H1 (cell line): ENCODE measurements around the gene PPM1M. TPM values are rescaled to one million over a fixed set of nuclear protein-coding genes. Genes with fewer than 3 reads are reported as not detected.

ENCODE experiments used
- CTCF ChIA-PET: fragments of 300-600 bp; sonication (Branson Sonifier 250); formaldehyde crosslinking; loops from one replicate; lab custom pipeline; 2021; ENCODE audit not compliant: partially characterized antibody; lab: Charles Lee
- POLR2A ChIA-PET: fragments of 300-600 bp; sonication (Branson Sonifier 250); formaldehyde crosslinking; loops from one replicate; lab custom pipeline; 2021; ENCODE audit warnings: inconsistent platforms; ENCODE audit not compliant: partially characterized antibody; lab: Charles Lee
- DNase-seq, 2 experiments: peaks; one replicate each; pipeline versions ENCODE4 v3.0.0 to v3.0.0-alpha.2; 2010 to 2022; ENCODE audit warnings: low spot score in 2 of 2, low read depth in 1 of 2, mixed read lengths in 1 of 2
- FAIRE-seq: peaks from 2 replicates; lab custom pipeline; 2011; peaks lifted over from hg19 to GRCh38; lab: Jason Lieb, UNC
- H2AFZ ChIP-seq: 2 replicates; pipeline ENCODE4 v1.8.1; 2012; ENCODE audit warnings: low read length, inconsistent platforms
- H2AK5ac ChIP-seq: 2 replicates; pipeline ENCODE4 v1.6.1; 2013; ENCODE audit warnings: low read depth, low read length
- H2BK120ac ChIP-seq: replicated peaks from 2 replicates; pipeline ENCODE3; 2013; ENCODE audit warnings: low read depth, low read length, inconsistent platforms
- H2BK12ac ChIP-seq: 2 replicates; pipeline ENCODE4 v1.6.1; 2013; ENCODE audit warnings: low read depth, low read length
- H2BK15ac ChIP-seq: 2 replicates; pipeline ENCODE4 v1.6.1; 2013; ENCODE audit warnings: low read length
- H2BK20ac ChIP-seq: 2 replicates; pipeline ENCODE4 v1.6.1; 2013; ENCODE audit warnings: low read length
- H2BK5ac ChIP-seq: 2 replicates; pipeline ENCODE4 v1.6.1; 2013; ENCODE audit warnings: low read depth, low read length
- H3K14ac ChIP-seq: 2 replicates; pipeline ENCODE4 v1.6.1; 2013; ENCODE audit warnings: inconsistent platforms; ENCODE audit not compliant: insufficient read length
- H3K18ac ChIP-seq: 2 replicates; pipeline ENCODE4 v1.6.1; 2013; ENCODE audit warnings: low read length; ENCODE audit errors: extremely low read depth
- H3K23ac ChIP-seq: 2 replicates; pipeline ENCODE4 v1.6.1; 2013; ENCODE audit warnings: inconsistent platforms; ENCODE audit not compliant: insufficient read length
- H3K23me2 ChIP-seq: 2 replicates; pipeline ENCODE4 v1.6.1; 2013; ENCODE audit warnings: low read depth, low read length
- H3K27ac ChIP-seq: 2 replicates; pipeline ENCODE4 v1.6.1; 2011; ENCODE audit warnings: low read depth, low read length, inconsistent platforms
- H3K27me3 ChIP-seq, 4 experiments: replicated peaks in 1 of 4; 1 replicate in 1 of 4; 2 replicates in 3 of 4; pipeline versions ENCODE4 v1.6.1 to v1.8.1; 2011 to 2013; ENCODE audit warnings: low read length in 3 of 4, mild to moderate bottlenecking in 3 of 4, inconsistent platforms in 2 of 4, mixed read lengths in 2 of 4, moderate library complexity in 1 of 4; ENCODE audit not compliant: control insufficient read depth in 3 of 4, insufficient read depth in 3 of 4; ENCODE audit errors: extremely low read depth in 1 of 4
- H3K36me3 ChIP-seq, 4 experiments: 2 replicates each; pipeline versions ENCODE4 v1.6.1 to v1.8.1; 2011 to 2013; ENCODE audit warnings: mild to moderate bottlenecking in 4 of 4, low read length in 3 of 4, moderate library complexity in 2 of 4, control low read depth in 1 of 4, inconsistent platforms in 1 of 4; ENCODE audit not compliant: insufficient read depth in 4 of 4, control insufficient read depth in 2 of 4
- H3K4ac ChIP-seq: replicated peaks from 2 replicates; pipeline ENCODE3; 2013; ENCODE audit warnings: low read length, low read depth, mixed read lengths, inconsistent platforms; ENCODE audit not compliant: insufficient read length
- H3K4me1 ChIP-seq, 4 experiments: replicated peaks in 1 of 4; 1 replicate in 1 of 4; 2 replicates in 3 of 4; pipeline versions ENCODE4 v1.6.1 to v1.8.1; 2011 to 2013; ENCODE audit warnings: low read length in 3 of 4, inconsistent platforms in 2 of 4, mixed read lengths in 1 of 4; ENCODE audit not compliant: insufficient read depth in 4 of 4, control insufficient read depth in 3 of 4
- H3K4me2 ChIP-seq, 2 experiments: 2 replicates each; pipeline versions ENCODE4 v1.6.1 to v1.8.1; 2011 to 2013; ENCODE audit warnings: low read depth in 2 of 2, low read length in 2 of 2, control low read depth in 1 of 2, inconsistent platforms in 1 of 2, mild to moderate bottlenecking in 1 of 2; ENCODE audit not compliant: insufficient read depth in 1 of 2
- H3K4me3 ChIP-seq, 4 experiments: fragments of 200-600, 300-600 bp in 1 of 4; sonication (generic), shearing (Covaris generic), sonication (Bioruptor Twin) in 1 of 4; 2 replicates each; pipeline versions ENCODE4 v1.5.1 to v1.8.1; 2011 to 2016; ENCODE audit warnings: low read length in 4 of 4, low read depth in 3 of 4, control low read depth in 2 of 4, inconsistent platforms in 2 of 4, mild to moderate bottlenecking in 2 of 4, mixed read lengths in 1 of 4, moderate library complexity in 1 of 4; ENCODE audit not compliant: insufficient read depth in 2 of 4; ENCODE audit errors: extremely low read depth in 1 of 4
- H3K56ac ChIP-seq: replicated peaks from 2 replicates; pipeline ENCODE3; 2013; ENCODE audit warnings: low read depth, mild to moderate bottlenecking, mixed read lengths, low read length, inconsistent platforms; ENCODE audit not compliant: insufficient read length
- H3K79me1 ChIP-seq: 2 replicates; pipeline ENCODE4 v1.6.1; 2013; ENCODE audit warnings: low read depth, low read length, control low read depth
- H3K79me2 ChIP-seq, 2 experiments: 2 replicates each; pipeline versions ENCODE4 v1.6.1 to v1.8.1; 2012 to 2013; ENCODE audit warnings: low read length in 2 of 2, mild to moderate bottlenecking in 2 of 2, inconsistent platforms in 1 of 2; ENCODE audit not compliant: insufficient read depth in 2 of 2, control insufficient read depth in 1 of 2
- H3K9ac ChIP-seq, 4 experiments: replicated peaks in 1 of 4; 1 replicate in 1 of 4; 2 replicates in 3 of 4; pipeline versions ENCODE4 v1.6.1 to v1.8.1; 2011 to 2013; ENCODE audit warnings: low read depth in 3 of 4, low read length in 3 of 4, control low read depth in 2 of 4, mild to moderate bottlenecking in 2 of 4, moderate library complexity in 2 of 4, inconsistent platforms in 1 of 4; ENCODE audit errors: extremely low read depth in 1 of 4
- H3K9me3 ChIP-seq, 2 experiments: 2 replicates each; pipeline versions ENCODE4 v1.6.1 to v1.8.1; 2012 to 2013; ENCODE audit warnings: mild to moderate bottlenecking in 2 of 2, moderate library complexity in 2 of 2, control low read depth in 1 of 2, inconsistent platforms in 1 of 2, low read depth in 1 of 2, low read length in 1 of 2, mixed read lengths in 1 of 2; ENCODE audit not compliant: insufficient read depth in 2 of 2
- H4K20me1 ChIP-seq, 2 experiments: replicated peaks in 1 of 2; 2 replicates each; pipeline versions ENCODE3 to v1.8.1; 2011 to 2013; ENCODE audit warnings: inconsistent platforms in 2 of 2, low read length in 2 of 2, mild to moderate bottlenecking in 1 of 2; ENCODE audit not compliant: insufficient read depth in 2 of 2, control insufficient read depth in 1 of 2
- H4K5ac ChIP-seq: 2 replicates; pipeline ENCODE4 v1.6.1; 2013; ENCODE audit warnings: low read length, low read depth, mixed read lengths, inconsistent platforms; ENCODE audit not compliant: insufficient read length
- H4K8ac ChIP-seq: 2 replicates; pipeline ENCODE4 v1.8.0; 2013; ENCODE audit warnings: mild to moderate bottlenecking, moderate library complexity, low read length, inconsistent platforms; ENCODE audit not compliant: insufficient read depth; ENCODE audit errors: extremely low read depth
- H4K91ac ChIP-seq: replicated peaks from 2 replicates; pipeline ENCODE3; 2013; ENCODE audit warnings: low read length, mixed read lengths, inconsistent platforms; ENCODE audit not compliant: insufficient read length
- EP300 ChIP-seq, 2 experiments: IDR thresholded peaks; 1 replicate in 1 of 2; 2 replicates in 1 of 2; pipeline ENCODE4 v1.6.1; 2011 to 2012; ENCODE audit warnings: low read depth in 2 of 2, low read length in 2 of 2, mild to moderate bottlenecking in 2 of 2, borderline replicate concordance in 1 of 2, inconsistent platforms in 1 of 2, moderate library complexity in 1 of 2
- SIRT6 ChIP-seq: IDR thresholded peaks from one replicate; pipeline ENCODE4 v1.7.1; 2012; ENCODE audit warnings: low read length, inconsistent platforms
- WGBS, 2 experiments: shearing (Covaris generic) in 1 of 2; methylation state at CpG; one replicate each; pipeline versions ENCODE4 v1.1.6 to v1.1.7; 2013 to 2015; ENCODE audit warnings: low lambda C conversion rate in 2 of 2, mixed read lengths in 2 of 2, inconsistent platforms in 1 of 2, low coverage in 1 of 2, missing lambda C conversion rate in 1 of 2; ENCODE audit not compliant: insufficient replicate concordance in 2 of 2, insufficient coverage in 1 of 2, insufficient read length in 1 of 2; ENCODE audit errors: extremely low coverage in 1 of 2, missing lambda C conversion rate in 1 of 2; 5-methylcytosine and 5-hydroxymethylcytosine counted together
- polyA plus RNA-seq, 7 experiments: library from polyadenylated mRNA; depleted of rRNA in 3 of 7; stranded (reverse) in 5 of 7; unstranded in 2 of 7; fragments of >200 nt in 5 of 7; fragments of 200-250 nt in 2 of 7; gene quantifications; 1 replicate in 5 of 7; 2 replicates in 1 of 7; 4 replicates in 1 of 7; pipeline versions ENCODE4 v1.2.1 to v1.2.3, GENCODE V29; 2011 to 2013; ENCODE audit warnings: missing spikeins in 2 of 7, mixed read lengths in 2 of 7
- total RNA-seq: library from RNA; stranded (reverse); fragmentation: NEBNext Ultra II Directional; extraction: Animal tissue kit (Norgen Biotek cat#: 25700); gene quantifications from 2 replicates; pipeline ENCODE4 v1.2.1, GENCODE V29; 2021
- TF ChIP-seq, protein P1 (sequence below): IDR thresholded peaks from 2 replicates; pipeline ENCODE4 v1.6.1; 2011; ENCODE audit warnings: low read depth, mild to moderate bottlenecking, low read length; ENCODE audit not compliant: insufficient read depth

Gene PPM1M
- total and polyA plus RNA-seq, 2 of the 8 experiments (the other 6 are each of a cell fraction or from before 2014, with no cell fraction given): 5.2 to 6.3 TPM

DNA sequence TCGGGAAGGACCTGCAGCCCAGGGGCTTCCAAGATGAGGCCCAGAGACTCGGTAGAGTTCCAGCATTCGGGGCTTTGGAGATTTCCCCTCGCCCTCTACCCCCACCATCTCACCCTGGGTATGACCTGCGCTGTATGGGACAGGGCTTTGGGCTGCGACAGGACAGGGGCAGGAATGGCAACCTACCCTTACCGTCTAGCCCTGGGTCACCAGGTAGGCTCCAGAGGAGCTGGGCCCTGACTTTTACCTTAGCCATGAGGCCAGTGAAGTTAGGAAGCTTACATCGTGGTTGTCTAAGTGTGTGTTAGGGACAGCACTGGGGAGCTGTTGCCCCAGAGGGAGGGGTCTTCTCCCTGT, 683 bp downstream of the PPM1M start:
- Histone ChIP-seq H3K36me3 (peaks cover 0 to 9% (median 0%) of the 10 kb centered on the region in 4 experiments; a peak in 2 of 8 replicates), H4K5ac (no peak overlapping the region), H3K79me1 (no peaks in the 10 kb centered on the region), H3K23ac (no peak overlapping the region), H4K8ac (no peak overlapping the region), H2BK15ac (no peak overlapping the region), H3K18ac (no peak overlapping the region; the same call in 1 of the 2 replicates), H4K91ac (no peak overlapping the region), H3K4me2 (peak overlapping the region; percentile 65 to 70), H3K14ac (no peak overlapping the region), H3K27ac (no peak overlapping the region), H3K4me1 (peaks cover 0 to 13% (median 10%) of the 10 kb centered on the region in 4 experiments; a peak in 6 of 7 replicates), H4K20me1 (peaks cover 5 to 14% of the 10 kb centered on the region in 2 experiments), H3K23me2 (peaks cover 10% of the 10 kb centered on the region), H3K56ac (no peak overlapping the region), H3K4ac (no peak overlapping the region), H2BK12ac (no peak overlapping the region), H2BK20ac (no peak overlapping the region), H3K4me3 (peak overlapping the region; percentile 32 to 58 (median 51)), H3K9me3 (no peaks in the 10 kb centered on the region), H3K27me3 (peaks cover 6 to 37% (median 23%) of the 10 kb centered on the region in 4 experiments; a peak in 6 of 7 replicates), H2BK120ac (no peak overlapping the region), H3K9ac (no peak overlapping the region), H2AFZ (no peak overlapping the region), H2BK5ac (no peak overlapping the region), H2AK5ac (no peak overlapping the region), H3K79me2 (no peaks in the 10 kb centered on the region)
- no peak for FAIRE-seq
- no peak for DNase-seq
- 32% methylated on average over 8 of the region's 8 CpGs; no CpG with 5 or more reads in 1 of the 2 experiments for WGBS, 2 experiments
- CTCF ChIA-PET: interaction anchor here (1.0 to 17.7 kb wide), 9 partner anchors 10 to 139 kb away, joined by 3 to 126 read pairs (median 5); partner anchors contain the start of gene WDR82
- POLR2A ChIA-PET: interaction anchor here (1.0 to 3.6 kb wide), 8 partner anchors 10 to 34 kb away, joined by 3 to 27 read pairs (median 5); partner anchors contain the start of gene WDR82
- TF ChIP-seq SIRT6: no peak
- TF ChIP-seq EP300 (IDR thresholded peaks at IDR 0.05; ENCODE audit: borderline replicate concordance in 1 of 2, low read depth in 2 of 2, low read length in 2 of 2): no peak
- TF ChIP-seq, protein P1, sequence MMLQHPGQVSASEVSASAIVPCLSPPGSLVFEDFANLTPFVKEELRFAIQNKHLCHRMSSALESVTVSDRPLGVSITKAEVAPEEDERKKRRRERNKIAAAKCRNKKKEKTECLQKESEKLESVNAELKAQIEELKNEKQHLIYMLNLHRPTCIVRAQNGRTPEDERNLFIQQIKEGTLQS: no peak
